HCT116 (cell line): Measurements from ENCODE around the gene EZH2. TPM values are rescaled to one million over a fixed set of nuclear protein-coding genes. Genes with fewer than 3 reads are reported as not detected.

Experiments
- ATAC-seq: fragments of 200-7000 bp; cut with Tn5 transposase; 2 replicates; pipeline ENCODE4 v1.9.1; 2020; ENCODE audit warnings: mild to moderate bottlenecking, moderate library complexity
- BruUV-seq: library from RNA; stranded (reverse); fragments of 400-500 nt; replicated peaks from 2 replicates; lab custom pipeline; 2021; lab: Mats Ljungman, UMichigan
- CTCF ChIA-PET: fragments of 300-600 bp; sonication (Branson Sonifier 250); formaldehyde crosslinking; loops from one replicate; lab custom pipeline; 2021; ENCODE audit warnings: antibody characterized with exemption; lab: Charles Lee
- POLR2A ChIA-PET: fragments of 300-600, 350-600 bp; sonication (Branson Sonifier 250); formaldehyde crosslinking; loops from one replicate; lab custom pipeline; 2021; ENCODE audit warnings: antibody characterized with exemption; lab: Charles Lee
- RAD21 ChIA-PET, 2 experiments: fragments of 300-600 bp; sonication (Branson Sonifier 250); formaldehyde crosslinking; loops; one replicate each; lab custom pipeline; 2023; ENCODE audit warnings: low total read pairs in 2 of 2; ENCODE audit not compliant: uncharacterized antibody in 2 of 2, unreplicated experiment in 2 of 2, low non-redundant PET in 1 of 2; lab: Charles Lee
- DNase-seq: peaks from one replicate; pipeline ENCODE4 v3.0.0-alpha.2; 2010; ENCODE audit warnings: low read depth, low spot score
- H2AFZ ChIP-seq: fragments of 200-600 bp; shearing (Covaris generic), sonication (generic); 2 replicates; pipeline ENCODE4 v1.6.1; 2017; ENCODE audit warnings: low read depth, mixed run types, mixed read lengths, antibody characterized with exemption, low read length; ENCODE audit not compliant: poor library complexity, severe bottlenecking
- H3K27ac ChIP-seq: 2 replicates; pipeline ENCODE4 v1.5.1; 2012; ENCODE audit warnings: low read depth, low read length
- H3K27me3 ChIP-seq: fragments of 200-600 bp; sonication (generic); 2 replicates; pipeline ENCODE4 v1.6.1; 2016; ENCODE audit warnings: mixed run types, low read length, mixed read lengths; ENCODE audit not compliant: insufficient read depth
- H3K36me3 ChIP-seq, 2 experiments: fragments of 200-500 bp in 1 of 2; fragments of 200-600 bp in 1 of 2; sonication (Bioruptor generic) in 1 of 2; sonication (generic) in 1 of 2; 2 replicates each; pipeline versions ENCODE4 v1.5.1 to v1.6.1; 2014 to 2016; ENCODE audit warnings: low read length in 2 of 2, inconsistent platforms in 1 of 2, mixed read lengths in 1 of 2, mixed run types in 1 of 2; ENCODE audit not compliant: insufficient read depth in 2 of 2, control insufficient read depth in 1 of 2
- H3K4me1 ChIP-seq, 2 experiments: fragments of 200-600 bp in 1 of 2; sonication (generic) in 1 of 2; 2 replicates each; pipeline versions ENCODE4 v1.5.1 to v1.6.1; 2012 to 2017; ENCODE audit warnings: low read length in 2 of 2, inconsistent platforms in 1 of 2, mild to moderate bottlenecking in 1 of 2, mixed read lengths in 1 of 2, mixed run types in 1 of 2, moderate library complexity in 1 of 2; ENCODE audit not compliant: insufficient read depth in 2 of 2, control insufficient read depth in 1 of 2
- H3K4me2 ChIP-seq: fragments of 200-600 bp; sonication (generic); 2 replicates; pipeline ENCODE4 v1.6.1; 2017; ENCODE audit warnings: mixed run types, low read length, mixed read lengths
- H3K4me3 ChIP-seq, 2 experiments: fragments of 200-600 bp in 1 of 2; sonication (generic) in 1 of 2; replicated peaks in 1 of 2; 2 replicates each; pipeline ENCODE4 v1.5.1; 2011 to 2016; ENCODE audit warnings: low read length in 2 of 2, control low read depth in 1 of 2, low read depth in 1 of 2, mild to moderate bottlenecking in 1 of 2, mixed read lengths in 1 of 2, mixed run types in 1 of 2
- H3K79me2 ChIP-seq: fragments of 200-600 bp; sonication (generic); 2 replicates; pipeline ENCODE4 v1.6.1; 2017; ENCODE audit warnings: mild to moderate bottlenecking, mixed run types, low read length, moderate library complexity, mixed read lengths; ENCODE audit not compliant: insufficient read depth
- H3K9ac ChIP-seq: fragments of 200-600 bp; sonication (generic); 2 replicates; pipeline ENCODE4 v1.6.1; 2016; ENCODE audit warnings: low read length, mixed read lengths
- H3K9me2 ChIP-seq: fragments of 200-600 bp; sonication (generic), shearing (Covaris generic); 2 replicates; pipeline ENCODE4 v1.6.1; 2017; ENCODE audit warnings: mixed run types, mild to moderate bottlenecking, moderate library complexity; ENCODE audit not compliant: insufficient read depth
- H3K9me3 ChIP-seq, 2 experiments: fragments of 200-500 bp in 1 of 2; fragments of 200-600 bp in 1 of 2; sonication (Bioruptor generic) in 1 of 2; sonication (generic) in 1 of 2; 2 replicates each; pipeline ENCODE4 v1.6.1; 2014 to 2017; ENCODE audit warnings: low read length in 2 of 2, mixed read lengths in 2 of 2, inconsistent platforms in 1 of 2, low read depth in 1 of 2, mild to moderate bottlenecking in 1 of 2, mixed run types in 1 of 2, moderate library complexity in 1 of 2; ENCODE audit not compliant: control insufficient read depth in 1 of 2, insufficient read depth in 1 of 2
- H4K20me1 ChIP-seq: fragments of 200-600 bp; sonication (generic), shearing (Covaris generic); 2 replicates; pipeline ENCODE4 v1.6.1; 2017; ENCODE audit warnings: mixed run types, mild to moderate bottlenecking, moderate library complexity; ENCODE audit not compliant: insufficient read depth
- ATF3 ChIP-seq: IDR thresholded peaks from 2 replicates; pipeline ENCODE4 v1.6.1; 2012
- CBX3 ChIP-seq: IDR thresholded peaks from 2 replicates; pipeline ENCODE4 v1.6.1; 2012; ENCODE audit warnings: low read depth
- CEBPB ChIP-seq: IDR thresholded peaks from 2 replicates; pipeline ENCODE4 v1.6.1; 2012; ENCODE audit warnings: low read depth
- ELF1 ChIP-seq: IDR thresholded peaks from 2 replicates; pipeline ENCODE4 v1.6.1; 2012; ENCODE audit warnings: low read depth, borderline replicate concordance
- EZH2 ChIP-seq: fragments of 200-600 bp; sonication (generic); IDR thresholded peaks from 2 replicates; pipeline ENCODE4 v1.6.1; 2017; ENCODE audit warnings: antibody characterized with exemption, mixed run types
- EZH2phosphoT487 ChIP-seq: fragments of 200-600 bp; IDR thresholded peaks from 2 replicates; pipeline ENCODE4 v1.6.1; 2018; ENCODE audit warnings: antibody characterized with exemption, borderline replicate concordance
- JUND ChIP-seq: IDR thresholded peaks from 2 replicates; pipeline ENCODE4 v1.6.1; 2012
- POLR2AphosphoS5 ChIP-seq: IDR thresholded peaks from 2 replicates; pipeline ENCODE4 v1.6.1; 2011; ENCODE audit warnings: mild to moderate bottlenecking, low read depth, low read length, moderate library complexity
- RAD21 ChIP-seq: IDR thresholded peaks from 2 replicates; pipeline ENCODE4 v1.6.1; 2012; ENCODE audit warnings: low read depth, mild to moderate bottlenecking
- REST ChIP-seq: IDR thresholded peaks from 2 replicates; pipeline ENCODE4 v1.6.1; 2012; ENCODE audit warnings: low read depth
- SIN3A ChIP-seq: IDR thresholded peaks from 2 replicates; pipeline ENCODE4 v1.6.1; 2012; ENCODE audit warnings: low read depth
- SRF ChIP-seq: IDR thresholded peaks from 2 replicates; pipeline ENCODE4 v1.6.1; 2012; ENCODE audit warnings: low read depth
- YY1 ChIP-seq: IDR thresholded peaks from 2 replicates; pipeline ENCODE4 v1.6.1; 2011; ENCODE audit warnings: low read length, low read depth, moderate library complexity, mild to moderate bottlenecking; ENCODE audit not compliant: insufficient replicate concordance; ENCODE audit errors: extremely low read depth
- ZBTB33 ChIP-seq: IDR thresholded peaks from 2 replicates; pipeline ENCODE4 v1.6.1; 2011; ENCODE audit warnings: mild to moderate bottlenecking, low read length, moderate library complexity; ENCODE audit not compliant: insufficient replicate concordance; ENCODE audit errors: extremely low read depth
- ZFX ChIP-seq: fragments of 450-650 bp; IDR thresholded peaks from 2 replicates; pipeline ENCODE4 v1.6.1; 2017
- intact Hi-C: fragments of 100-400 bp; cut with micrococcal nuclease; formaldehyde crosslinking; loops from 2 replicates; pipeline ENCODE4 v1.10.0; 2022
- total RNA-seq: library from RNA; stranded (reverse); gene quantifications from one replicate; pipeline ENCODE4 v1.2.1, GENCODE V29; 2021; ENCODE audit not compliant: unreplicated experiment

The EZH2 gene
- total RNA-seq, 1 experiment from 2014 or later, result 55.2 TPM

GRCh38 chr7:148835854-148836253 lies 48.2 kb downstream of the EZH2 start:
- ATAC-seq (no peak), DNase-seq (no peak)
- peaks cover 8% of the 10 kb centered on the region; the same call in 1 of the 2 replicates for H4K20me1 ChIP-seq
- ChIA-PET CTCF (interaction anchor here (0.8 kb wide), 1 partner anchor 21 kb away, joined by 3 read pairs; no protein-coding TSS in a partner anchor), POLR2A (no interaction called here), RAD21 (no interaction called here)
- no peak overlapping the region for H3K4me3 ChIP-seq
- H3K4me2 ChIP-seq, result no peak overlapping the region
- H3K9ac ChIP-seq, result no peak overlapping the region
- no peaks in the 10 kb centered on the region for H3K4me1 ChIP-seq
- H3K79me2 ChIP-seq, result peaks cover 98% of the 10 kb centered on the region
- H3K27me3 ChIP-seq, result no peaks in the 10 kb centered on the region
- H3K9me3 ChIP-seq, result no peaks in the 10 kb centered on the region
- H3K36me3 ChIP-seq, result peaks cover 0 to 23% of the 10 kb centered on the region in 2 experiments; a peak in 1 of 4 replicates
- no peak overlapping the region for H2AFZ ChIP-seq
- intact Hi-C loops, result no loop called here
- TF ChIP-seq SRF (no peak), RAD21 (no peak), SIN3A (no peak), ZFX (no peak), ELF1 (no peak), POLR2AphosphoS5 (no peak), JUND (no peak), EZH2phosphoT487 (no peak), REST (no peak), ZBTB33 (no peak), CBX3 (no peak), EZH2 (no peak), YY1 (no peak), CEBPB (no peak), ATF3 (no peak)
- BruUV-seq, result no TSS peak
- H3K9me2 ChIP-seq, result no peaks in the 10 kb centered on the region
- H3K27ac ChIP-seq, result no peak overlapping the region
